Stimulated activated naive B cell treated with anti-CD40 and anti-IgM and Interleukin-4, amounts not matched to agents 10 μg/mL and 1 μg/mL and 100 μg/mL, for 72 hours (primary cell): ENCODE measurements around the gene EXD3.

ENCODE experiments used
- ATAC-seq, 2 donors: fragments of 150-1000 bp; cut with Tn5 transposase; replicated peaks; 2 replicates each; pipeline ENCODE4 v1.10.0; 2021; ENCODE audit warnings: moderate library complexity in 1 of 2
- DNase-seq: peaks from one replicate; pipeline ENCODE4 v3.0.0; 2021
- H3K27ac Mint-ChIP-seq: one replicate; pipeline ENCODE4 v1.8.0; 2022; ENCODE audit warnings: mild to moderate bottlenecking, mixed read lengths
- H3K27me3 Mint-ChIP-seq, 2 donors: one replicate each; pipeline ENCODE4 v1.8.0; 2022; ENCODE audit warnings: mixed read lengths in 2 of 2
- H3K36me3 Mint-ChIP-seq, 2 donors: one replicate each; pipeline ENCODE4 v1.8.0; 2022; ENCODE audit warnings: mixed read lengths in 2 of 2, mild to moderate bottlenecking in 1 of 2
- H3K4me1 Mint-ChIP-seq, 2 donors: one replicate each; pipeline ENCODE4 v1.8.0; 2022; ENCODE audit warnings: mixed read lengths in 2 of 2, mild to moderate bottlenecking in 1 of 2
- H3K4me3 Mint-ChIP-seq, 2 donors: one replicate each; pipeline ENCODE4 v1.8.0; 2022; ENCODE audit warnings: mild to moderate bottlenecking in 2 of 2, mixed read lengths in 2 of 2, moderate library complexity in 1 of 2
- H3K9me3 Mint-ChIP-seq, 2 donors: one replicate each; pipeline ENCODE4 v1.8.0; 2022; ENCODE audit warnings: mixed read lengths in 2 of 2, mild to moderate bottlenecking in 1 of 2

EXD3 gene

DNA sequence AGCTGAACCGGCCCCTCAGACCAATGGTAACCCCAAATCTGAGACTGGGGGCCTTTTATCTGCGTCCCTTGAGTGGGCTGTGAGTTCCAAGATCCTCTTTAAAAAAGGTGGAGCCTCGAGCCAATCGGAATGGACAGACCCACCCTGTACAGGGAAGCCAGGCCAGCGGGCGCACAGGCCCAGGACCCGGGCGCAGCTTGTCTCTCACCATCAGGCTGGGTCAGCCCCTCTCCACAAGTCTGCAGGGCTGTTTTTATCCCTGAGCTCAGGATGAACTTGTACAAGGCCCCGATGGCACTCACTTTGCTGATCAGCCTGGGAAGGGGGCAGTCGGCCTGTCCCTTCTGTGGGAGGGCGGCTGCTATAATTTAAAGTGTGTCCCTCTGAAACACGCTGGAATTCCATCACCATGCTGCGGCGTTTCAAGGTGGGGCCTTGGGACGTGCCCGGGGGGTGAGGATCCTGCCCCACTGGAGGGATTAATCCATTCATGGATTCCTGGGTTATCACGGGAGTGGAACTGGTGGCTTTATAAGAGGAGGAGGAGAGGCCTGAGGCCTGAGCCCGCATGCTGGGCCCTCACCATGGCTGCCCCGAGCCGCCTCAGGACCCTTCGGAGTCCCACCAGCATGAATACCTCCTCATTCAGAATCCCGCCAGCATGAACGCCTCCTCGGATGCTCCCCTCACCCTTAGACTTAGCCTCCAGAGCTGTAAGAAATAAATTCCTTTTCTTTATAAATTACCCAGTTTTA is 14.1 kb downstream of the EXD3 start:
- Mint-ChIP-seq H3K36me3 (peaks cover 4% of the 10 kb centered on the region in 2 donors), H3K27ac (no peak overlapping the region)

DNA sequence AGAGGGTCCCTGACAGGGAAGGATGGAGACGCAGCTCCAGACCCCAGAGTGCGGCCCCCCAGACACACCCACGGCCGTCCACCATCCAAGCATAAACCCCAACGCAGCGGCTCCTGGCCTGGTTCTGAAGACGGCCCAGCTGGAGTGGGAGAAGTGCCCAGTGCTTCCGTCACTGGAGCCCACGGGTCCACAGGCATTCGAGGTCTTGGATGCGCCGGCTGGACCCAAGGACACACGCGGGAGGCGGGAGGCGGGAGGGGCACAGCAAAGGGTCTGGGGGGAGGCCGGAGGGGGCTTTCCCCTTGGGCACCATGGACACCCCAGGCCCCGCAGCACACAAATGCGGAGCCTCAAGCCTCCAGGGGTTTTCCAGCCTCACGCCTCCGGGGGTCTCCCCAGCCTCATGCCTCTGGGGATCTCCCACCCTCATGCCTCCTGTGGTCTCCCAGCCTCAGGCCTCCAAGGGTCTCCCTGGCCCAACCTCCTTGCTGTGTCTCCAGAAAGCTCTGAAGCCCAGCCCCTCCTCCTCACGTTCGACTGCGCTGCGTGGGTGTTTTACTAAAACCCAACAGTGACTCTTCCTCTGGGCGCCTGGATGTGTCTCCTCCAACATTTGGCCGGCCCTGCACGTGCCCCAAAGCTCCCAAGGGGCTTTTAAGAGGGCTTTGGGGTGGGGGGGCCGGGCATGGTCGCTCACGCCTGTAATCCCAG is 15.2 kb downstream of the EXD3 start:
- DNase-seq (no peak), ATAC-seq (no peak)
- Mint-ChIP-seq H3K27me3 (peaks cover 0 to 4% of the 10 kb centered on the region in 2 donors), H3K36me3 (peaks cover 7 to 11% of the 10 kb centered on the region in 2 donors), H3K27ac (no peak overlapping the region), H3K4me1 (peaks cover 12 to 49% of the 10 kb centered on the region in 2 donors), H3K9me3 (peaks cover under 1% of the 10 kb centered on the region in 2 donors), H3K4me3 (peak overlapping the region; percentile 58 to 69)

More for the DNA sequence above, 14.1 kb downstream of the EXD3 start:
- Mint-ChIP-seq H3K9me3 (no peaks in the 10 kb centered on the region), H3K4me3 (no peak overlapping the region), H3K4me1 (peaks cover 13 to 53% of the 10 kb centered on the region in 2 donors), H3K27me3 (peaks cover 0 to 4% of the 10 kb centered on the region in 2 donors)
- DNase-seq (no peak), ATAC-seq (no peak)

DNA sequence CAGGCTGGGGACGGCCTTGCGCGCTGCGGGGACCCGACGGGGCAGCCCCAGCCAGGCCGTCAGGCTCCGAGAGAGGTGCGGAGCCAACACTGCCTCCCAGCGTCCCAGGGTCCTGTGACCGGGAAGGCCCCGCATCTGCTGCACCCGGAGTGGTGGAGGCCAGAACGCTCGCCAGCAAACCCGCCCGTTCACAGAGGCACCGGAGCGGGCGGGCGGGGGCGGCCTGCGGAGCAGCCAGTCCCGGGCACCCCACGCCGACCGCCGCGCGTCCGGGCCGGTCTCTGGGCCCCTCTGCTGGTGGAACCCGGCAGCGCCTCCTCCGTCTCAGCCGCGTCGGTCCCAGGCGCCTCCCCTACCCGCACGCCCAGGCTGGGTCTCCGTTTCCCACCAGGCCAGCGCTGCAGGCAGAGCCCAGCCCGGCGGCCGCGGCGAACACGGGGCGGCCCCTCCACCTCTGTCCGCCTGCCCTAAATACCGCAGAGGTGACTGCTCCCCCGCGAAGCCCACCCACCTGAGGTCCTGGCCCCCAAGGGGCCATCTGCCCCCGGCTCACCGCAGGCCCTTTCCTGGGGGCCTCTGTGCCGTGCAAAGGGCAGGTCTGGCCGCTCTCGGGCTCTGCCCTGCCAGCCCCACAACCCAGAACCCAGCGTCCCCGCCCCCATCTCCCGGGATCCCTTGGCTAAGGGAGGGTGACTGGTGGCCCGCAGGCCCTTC is 15.9 kb downstream of the EXD3 start:
- peaks cover 7 to 8% of the 10 kb centered on the region in 2 donors for H3K9me3 Mint-ChIP-seq
- H3K4me3 Mint-ChIP-seq, result peak overlapping the region; percentile 39 to 69
- H3K4me1 Mint-ChIP-seq, result peaks cover 14 to 53% of the 10 kb centered on the region in 2 donors
- no peak overlapping the region for H3K27ac Mint-ChIP-seq
- DNase-seq (peak; percentile 60), ATAC-seq (peak; percentile 85 to 89)
- H3K36me3 Mint-ChIP-seq, result peaks cover 14 to 18% of the 10 kb centered on the region in 2 donors
- peaks cover 0 to 4% of the 10 kb centered on the region in 2 donors for H3K27me3 Mint-ChIP-seq

DNA sequence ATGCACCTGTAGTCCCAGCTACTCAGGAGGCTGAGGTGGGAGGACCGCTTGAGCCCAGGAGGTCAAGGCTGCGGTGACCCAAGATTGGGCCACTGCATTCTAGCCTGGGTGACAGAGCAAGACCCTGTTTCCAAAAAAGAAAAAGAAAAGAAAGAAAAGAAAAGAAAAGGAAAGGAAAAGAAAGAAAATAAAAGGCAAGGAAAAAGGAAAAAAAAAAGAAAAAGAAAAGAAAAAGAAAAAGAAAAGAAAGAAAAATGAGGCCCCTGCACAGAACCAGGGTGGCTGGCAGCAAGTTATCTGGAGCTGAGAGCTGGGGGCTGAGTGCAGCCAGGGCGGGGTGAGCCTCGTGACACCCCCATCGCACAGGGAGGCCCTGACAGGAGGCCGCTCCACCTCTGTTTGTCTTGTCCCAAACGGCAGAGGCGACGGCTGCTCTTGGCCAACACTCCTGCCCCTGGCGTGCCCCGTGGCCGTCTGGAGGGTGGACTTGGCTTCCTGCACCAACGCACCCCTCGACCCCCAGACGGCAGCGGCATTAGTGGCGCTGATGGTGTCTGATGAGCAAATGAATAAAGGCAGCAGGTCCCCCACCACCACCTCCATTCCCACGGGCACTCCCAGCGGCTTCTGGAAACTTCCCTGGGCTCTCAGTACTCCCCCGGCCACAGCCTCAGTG is 16.7 kb downstream of the EXD3 start:
- H3K27ac Mint-ChIP-seq, result peak overlapping the region; percentile 72
- H3K4me1 Mint-ChIP-seq, result peaks cover 12 to 45% of the 10 kb centered on the region in 2 donors
- peaks cover 0 to 4% of the 10 kb centered on the region in 2 donors for H3K27me3 Mint-ChIP-seq
- ATAC-seq, result no peak
- H3K36me3 Mint-ChIP-seq, result peaks cover 16 to 21% of the 10 kb centered on the region in 2 donors
- no peak for DNase-seq
- peak overlapping the region in 1 of 2 donors; percentile 79 for H3K4me3 Mint-ChIP-seq
- H3K9me3 Mint-ChIP-seq, result peaks cover 7 to 8% of the 10 kb centered on the region in 2 donors

DNA sequence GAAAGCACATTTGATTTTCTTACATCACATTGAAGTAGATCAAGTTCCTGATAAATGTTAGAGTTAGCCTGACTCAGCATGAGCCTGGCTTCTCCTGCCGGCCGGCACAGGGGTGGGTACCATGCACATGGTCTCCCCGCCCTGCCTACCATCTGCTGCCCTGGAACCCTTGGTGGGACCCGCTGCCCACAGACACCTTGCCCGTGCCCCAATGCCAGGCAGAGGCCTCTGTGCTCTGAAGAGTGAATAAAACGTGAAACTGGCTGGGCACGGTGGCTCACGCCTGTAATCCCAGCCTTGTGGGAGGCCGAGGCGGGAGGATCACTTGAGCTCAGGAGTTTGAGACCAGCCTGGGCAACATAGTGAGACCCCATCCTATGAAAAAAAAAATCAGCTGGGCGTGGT is 17.3 kb downstream of the EXD3 start:
- Mint-ChIP-seq H3K36me3 (peaks cover 16 to 21% of the 10 kb centered on the region in 2 donors), H3K9me3 (peaks cover 7 to 8% of the 10 kb centered on the region in 2 donors), H3K27me3 (peaks cover 0 to 4% of the 10 kb centered on the region in 2 donors), H3K27ac (no peak overlapping the region), H3K4me1 (peaks cover 13 to 41% of the 10 kb centered on the region in 2 donors), H3K4me3 (peak overlapping the region in 1 of 2 donors; percentile 79)
- no peak for DNase-seq
- no peak for ATAC-seq

GRCh38 chr9:137404961-137405567 is 17.9 kb downstream of the EXD3 start:
- DNase-seq (no peak), ATAC-seq (no peak)
- no peak overlapping the region for H3K27ac Mint-ChIP-seq
- H3K36me3 Mint-ChIP-seq, result peaks cover 16 to 24% of the 10 kb centered on the region in 2 donors
- H3K27me3 Mint-ChIP-seq, result peaks cover 0 to 4% of the 10 kb centered on the region in 2 donors
- H3K9me3 Mint-ChIP-seq, result peaks cover 8 to 10% of the 10 kb centered on the region in 2 donors
- no peak overlapping the region for H3K4me3 Mint-ChIP-seq
- H3K4me1 Mint-ChIP-seq, result peaks cover 14 to 43% of the 10 kb centered on the region in 2 donors

GRCh38 chr9:137403269-137403668 is 19.7 kb downstream of the EXD3 start:
- H3K9me3 Mint-ChIP-seq, result peaks cover 8 to 10% of the 10 kb centered on the region in 2 donors
- no peak overlapping the region for H3K4me3 Mint-ChIP-seq
- ATAC-seq, result no peak
- peaks cover 16 to 32% of the 10 kb centered on the region in 2 donors for H3K36me3 Mint-ChIP-seq
- no peak overlapping the region for H3K27ac Mint-ChIP-seq
- H3K4me1 Mint-ChIP-seq, result peaks cover 20 to 53% of the 10 kb centered on the region in 2 donors
- no peak for DNase-seq
- H3K27me3 Mint-ChIP-seq, result peaks cover 0 to 4% of the 10 kb centered on the region in 2 donors

DNA sequence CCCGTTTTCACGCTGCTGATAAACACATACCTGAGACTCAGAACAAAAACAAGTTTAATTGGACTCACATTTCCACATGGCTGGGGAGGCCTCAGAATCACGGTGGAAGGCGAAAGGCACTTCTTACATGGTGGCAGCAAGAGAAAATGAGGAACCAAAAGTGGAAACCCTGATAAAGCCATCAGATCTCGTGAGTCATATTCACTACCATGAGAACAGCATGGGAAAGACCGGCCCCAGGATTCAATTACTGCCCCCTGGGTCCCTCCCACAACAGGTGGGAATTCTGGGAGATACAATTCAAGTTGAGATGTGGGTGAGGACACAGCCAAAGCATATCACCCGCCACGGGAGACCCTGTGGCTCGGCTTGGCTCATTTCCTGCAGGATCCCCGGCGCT is 20.2 kb downstream of the EXD3 start:
- peak overlapping the region in 1 of 2 donors; percentile 2 for H3K4me3 Mint-ChIP-seq
- no peaks in the 10 kb centered on the region for H3K27me3 Mint-ChIP-seq
- peaks cover 18 to 48% of the 10 kb centered on the region in 2 donors for H3K4me1 Mint-ChIP-seq
- ATAC-seq (no peak), DNase-seq (no peak)
- H3K9me3 Mint-ChIP-seq, result peaks cover 8 to 10% of the 10 kb centered on the region in 2 donors
- peak overlapping the region; percentile 39 for H3K27ac Mint-ChIP-seq
- peaks cover 16 to 32% of the 10 kb centered on the region in 2 donors for H3K36me3 Mint-ChIP-seq

GRCh38 chr9:137398561-137399468 is 24.1 kb downstream of the EXD3 start:
- peaks cover 10% of the 10 kb centered on the region in 2 donors for H3K9me3 Mint-ChIP-seq
- no peak overlapping the region for H3K27ac Mint-ChIP-seq
- H3K27me3 Mint-ChIP-seq, result no peaks in the 10 kb centered on the region
- peaks cover 21 to 39% of the 10 kb centered on the region in 2 donors for H3K4me1 Mint-ChIP-seq
- peaks cover 19 to 33% of the 10 kb centered on the region in 2 donors for H3K36me3 Mint-ChIP-seq
- no peak for ATAC-seq
- DNase-seq, result no peak
- no peak overlapping the region for H3K4me3 Mint-ChIP-seq

- Mint-ChIP-seq H3K4me3 (no peak overlapping the region), H3K36me3 (peaks cover 17 to 27% of the 10 kb centered on the region in 2 donors), H3K4me1 (peaks cover 19 to 33% of the 10 kb centered on the region in 2 donors), H3K9me3 (peaks cover 10% of the 10 kb centered on the region in 2 donors), H3K27ac (no peak overlapping the region), H3K27me3 (no peaks in the 10 kb centered on the region)
- peak in 1 of 2 donors; percentile 29 for ATAC-seq
- no peak for DNase-seq
Observed at GRCh38 chr9:137397675-137398423, 25.1 kb downstream of the EXD3 start.

GRCh38 chr9:137396634-137397367 is 26.2 kb downstream of the EXD3 start:
- Mint-ChIP-seq H3K36me3 (peaks cover 14 to 17% of the 10 kb centered on the region in 2 donors), H3K27ac (no peak overlapping the region), H3K9me3 (peaks cover 2 to 3% of the 10 kb centered on the region in 2 donors), H3K4me1 (peaks cover 14 to 25% of the 10 kb centered on the region in 2 donors), H3K27me3 (no peaks in the 10 kb centered on the region), H3K4me3 (no peak overlapping the region)
- ATAC-seq (no peak), DNase-seq (no peak)
